ENCODE measurements around the gene TNIK.

The TNIK gene

GRCh38 chr3:171149526-171150116 is 310.6 kb downstream of the TNIK start:
- no peaks in the 10 kb centered on the region for H3K36me3 ChIP-seq (ENCODE audit: control insufficient read depth, insufficient read depth, low read length)
- H3K79me2 ChIP-seq, result no peaks in the 10 kb centered on the region
- no peak overlapping the region for H3K4me2 ChIP-seq (ENCODE audit: low read length)
- H3K9me3 ChIP-seq (ENCODE audit: control insufficient read depth, low read length), result no peaks in the 10 kb centered on the region
- no peak overlapping the region for H3K4me3 ChIP-seq (ENCODE audit: low read depth, low read length)
- no peak overlapping the region for H2AFZ ChIP-seq
- H3K4me1 ChIP-seq, result no peaks in the 10 kb centered on the region
- no peak overlapping the region for H3K9ac ChIP-seq
- no peak for TF ChIP-seq CTCF (IDR thresholded peaks at IDR 0.05)
- no peaks in the 10 kb centered on the region for H3K27me3 ChIP-seq (ENCODE audit: control insufficient read depth, insufficient read depth, low read length)
- H3K27ac ChIP-seq, result no peak overlapping the region

- H3K36me3 ChIP-seq (ENCODE audit: control insufficient read depth, insufficient read depth, low read length), result no peaks in the 10 kb centered on the region
- no peak overlapping the region for H2AFZ ChIP-seq
- H3K79me2 ChIP-seq, result no peaks in the 10 kb centered on the region
- no peak overlapping the region for H3K4me3 ChIP-seq (ENCODE audit: low read depth, low read length)
- no peaks in the 10 kb centered on the region for H3K4me1 ChIP-seq
- H3K27ac ChIP-seq, result no peak overlapping the region
- no peak for TF ChIP-seq CTCF (IDR thresholded peaks at IDR 0.05)
- no peak overlapping the region for H3K4me2 ChIP-seq (ENCODE audit: low read length)
- no peaks in the 10 kb centered on the region for H3K27me3 ChIP-seq (ENCODE audit: control insufficient read depth, insufficient read depth, low read length)
- no peak overlapping the region for H3K9ac ChIP-seq
- H3K9me3 ChIP-seq (ENCODE audit: control insufficient read depth, low read length), result no peaks in the 10 kb centered on the region
These were observed 314.4 kb downstream of the TNIK start for GRCh38 chr3:171145798-171146197.

- Histone ChIP-seq H3K27me3 (ENCODE audit: control insufficient read depth, insufficient read depth, low read length) (no peaks in the 10 kb centered on the region), H3K9me3 (ENCODE audit: control insufficient read depth, low read length) (no peaks in the 10 kb centered on the region), H3K36me3 (ENCODE audit: control insufficient read depth, insufficient read depth, low read length) (no peaks in the 10 kb centered on the region), H3K4me3 (ENCODE audit: low read depth, low read length) (no peak overlapping the region), H3K4me1 (peaks cover 3% of the 10 kb centered on the region), H2AFZ (no peak overlapping the region), H3K79me2 (no peaks in the 10 kb centered on the region), H3K27ac (no peak overlapping the region), H3K4me2 (ENCODE audit: low read length) (no peak overlapping the region), H3K9ac (no peak overlapping the region)
- TF ChIP-seq CTCF (IDR thresholded peaks at IDR 0.05), result no peak
These were observed 317.2 kb downstream of the TNIK start for GRCh38 chr3:171142985-171143384.

GRCh38 chr3:171140246-171140645 is 320.0 kb downstream of the TNIK start:
- H2AFZ ChIP-seq, result no peak overlapping the region
- H3K79me2 ChIP-seq, result no peaks in the 10 kb centered on the region
- no peak overlapping the region for H3K27ac ChIP-seq
- H3K4me2 ChIP-seq (ENCODE audit: low read length), result no peak overlapping the region
- H3K9me3 ChIP-seq (ENCODE audit: control insufficient read depth, low read length), result no peaks in the 10 kb centered on the region
- no peak overlapping the region for H3K4me3 ChIP-seq (ENCODE audit: low read depth, low read length)
- no peaks in the 10 kb centered on the region for H3K36me3 ChIP-seq (ENCODE audit: control insufficient read depth, insufficient read depth, low read length)
- TF ChIP-seq CTCF (IDR thresholded peaks at IDR 0.05), result no peak
- no peaks in the 10 kb centered on the region for H3K27me3 ChIP-seq (ENCODE audit: control insufficient read depth, insufficient read depth, low read length)
- H3K9ac ChIP-seq, result no peak overlapping the region
- peaks cover 3% of the 10 kb centered on the region for H3K4me1 ChIP-seq

GRCh38 chr3:171138027-171138426 is 322.2 kb downstream of the TNIK start:
- no peak overlapping the region for H3K27ac ChIP-seq
- TF ChIP-seq CTCF (IDR thresholded peaks at IDR 0.05), result no peak
- H3K36me3 ChIP-seq (ENCODE audit: control insufficient read depth, insufficient read depth, low read length), result no peaks in the 10 kb centered on the region
- no peak overlapping the region for H3K9ac ChIP-seq
- H3K4me3 ChIP-seq (ENCODE audit: low read depth, low read length), result no peak overlapping the region
- H3K79me2 ChIP-seq, result no peaks in the 10 kb centered on the region
- no peak overlapping the region for H2AFZ ChIP-seq
- no peak overlapping the region for H3K4me2 ChIP-seq (ENCODE audit: low read length)
- H3K4me1 ChIP-seq, result peaks cover 3% of the 10 kb centered on the region
- H3K9me3 ChIP-seq (ENCODE audit: control insufficient read depth, low read length), result no peaks in the 10 kb centered on the region
- no peaks in the 10 kb centered on the region for H3K27me3 ChIP-seq (ENCODE audit: control insufficient read depth, insufficient read depth, low read length)
